Measurements from ENCODE around the gene MAP2K5.

MAP2K5 gene

DNA sequence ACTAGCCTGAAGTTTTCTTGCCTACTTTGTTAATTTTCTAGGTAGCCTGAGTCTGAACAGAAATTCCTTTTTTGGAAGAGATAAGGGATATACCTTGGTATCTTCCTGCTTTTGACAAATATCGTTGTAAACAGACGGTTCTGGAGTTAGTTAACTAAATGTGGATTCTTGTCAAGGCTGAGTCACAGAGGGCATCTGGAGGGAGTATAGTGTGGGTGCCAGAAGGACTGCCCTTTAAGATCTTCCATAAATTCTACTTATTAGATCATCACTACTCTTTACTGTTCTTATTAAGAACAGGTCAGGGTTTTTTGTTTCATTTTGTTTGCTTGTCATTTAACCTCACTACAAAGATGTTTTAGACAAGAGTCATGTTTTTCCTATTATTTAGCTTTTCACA, 157.5 kb downstream of the MAP2K5 start:
- TF ChIP-seq CTCF (IDR thresholded peaks at IDR 0.05; ENCODE audit: insufficient read depth, low read length, poor library complexity, severe bottlenecking), result no peak
- no peak for DNase-seq (ENCODE audit: extremely low read depth, insufficient read length)
- H3K27me3 ChIP-seq (replicated peaks; ENCODE audit: control insufficient read depth, insufficient read depth, low read length), result no peaks in the 10 kb centered on the region

DNA sequence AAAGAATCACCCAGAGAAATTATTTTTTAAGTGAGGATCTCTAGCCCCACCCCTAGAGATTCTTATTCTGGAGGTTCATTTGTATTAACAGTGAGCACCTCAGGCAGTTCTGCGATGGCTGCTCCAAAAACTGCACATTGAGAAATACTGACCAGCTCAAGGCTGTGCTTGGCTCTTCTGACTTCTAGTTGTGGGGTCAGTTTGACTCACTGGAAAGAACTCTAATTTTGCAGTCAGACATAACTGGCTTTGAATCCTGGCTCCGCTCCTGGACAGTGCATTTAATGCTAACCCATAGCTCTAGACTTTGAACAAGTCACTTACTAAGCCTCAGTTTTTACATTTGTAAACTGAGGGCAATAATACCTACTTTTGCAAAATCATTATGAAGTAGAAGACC, 159.2 kb downstream of the MAP2K5 start:
- Histone ChIP-seq H3K27me3 (replicated peaks; ENCODE audit: control insufficient read depth, insufficient read depth, low read length) (no peaks in the 10 kb centered on the region), H3K4me3 (replicated peaks; ENCODE audit: low read depth, low read length) (no peak overlapping the region), H3K36me3 (ENCODE audit: control insufficient read depth, insufficient read depth, low read length) (no peaks in the 10 kb centered on the region)
- no peak for DNase-seq (ENCODE audit: extremely low read depth, insufficient read length)
- no peak for TF ChIP-seq CTCF (IDR thresholded peaks at IDR 0.05; ENCODE audit: insufficient read depth, low read length, poor library complexity, severe bottlenecking)

More for the DNA sequence above, 157.5 kb downstream of the MAP2K5 start:
- Histone ChIP-seq H3K36me3 (ENCODE audit: control insufficient read depth, insufficient read depth, low read length) (no peaks in the 10 kb centered on the region), H3K4me3 (replicated peaks; ENCODE audit: low read depth, low read length) (no peak overlapping the region)

DNA sequence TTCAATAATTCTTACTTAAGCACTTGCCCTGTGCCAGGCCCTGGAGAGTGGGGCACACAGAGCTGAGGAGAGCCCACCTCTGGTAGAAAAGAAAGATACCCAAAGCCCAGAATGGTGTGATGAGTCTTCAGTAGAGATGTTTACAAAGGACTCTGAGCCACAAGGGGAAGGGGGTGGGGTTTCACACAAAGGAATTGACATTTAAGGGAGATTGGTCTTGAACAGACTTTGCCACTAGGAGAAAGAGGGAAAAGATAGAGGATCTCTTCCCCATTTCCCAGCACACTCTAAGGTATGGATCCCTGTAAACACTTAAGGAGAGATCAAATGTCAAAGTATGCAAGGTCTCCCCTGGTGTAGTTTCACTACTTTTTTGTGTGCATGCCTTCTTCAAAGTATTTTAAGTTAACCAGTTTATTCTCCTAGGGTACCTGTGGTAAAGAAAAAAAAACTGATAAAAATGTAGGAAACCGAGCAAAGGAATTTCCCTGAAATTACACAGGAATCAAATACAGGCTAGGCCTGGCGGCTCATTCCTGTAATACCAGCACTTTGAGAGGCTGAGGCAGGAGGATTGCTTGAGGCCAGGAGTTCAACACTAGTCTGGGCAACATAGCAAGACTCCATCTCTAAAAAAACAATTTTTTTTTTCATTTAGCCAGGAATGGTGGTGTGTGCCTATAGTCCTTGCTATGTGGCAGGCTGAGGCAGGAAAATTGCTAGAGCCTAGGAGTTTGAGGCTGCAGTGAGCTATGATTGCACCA, 165.2 kb downstream of the MAP2K5 start:
- H3K36me3 ChIP-seq (ENCODE audit: control insufficient read depth, insufficient read depth, low read length), result no peaks in the 10 kb centered on the region; the same call in 1 of the 2 replicates
- TF ChIP-seq CTCF (IDR thresholded peaks at IDR 0.05; ENCODE audit: insufficient read depth, low read length, poor library complexity, severe bottlenecking), result no peak
- H3K4me3 ChIP-seq (replicated peaks; ENCODE audit: low read depth, low read length), result no peak overlapping the region
- no peak for DNase-seq (ENCODE audit: extremely low read depth, insufficient read length)
- H3K27me3 ChIP-seq (replicated peaks; ENCODE audit: control insufficient read depth, insufficient read depth, low read length), result no peaks in the 10 kb centered on the region

- H3K27me3 ChIP-seq (replicated peaks; ENCODE audit: control insufficient read depth, insufficient read depth, low read length), result no peaks in the 10 kb centered on the region
- no peak overlapping the region for H3K4me3 ChIP-seq (replicated peaks; ENCODE audit: low read depth, low read length)
- H3K36me3 ChIP-seq (ENCODE audit: control insufficient read depth, insufficient read depth, low read length), result no peaks in the 10 kb centered on the region; the same call in 1 of the 2 replicates
- no peak for DNase-seq (ENCODE audit: extremely low read depth, insufficient read length)
- TF ChIP-seq CTCF (IDR thresholded peaks at IDR 0.05; ENCODE audit: insufficient read depth, low read length, poor library complexity, severe bottlenecking), result no peak
Measured at GRCh38 chr15:67708500-67708899, 166.0 kb downstream of the MAP2K5 start.

DNA sequence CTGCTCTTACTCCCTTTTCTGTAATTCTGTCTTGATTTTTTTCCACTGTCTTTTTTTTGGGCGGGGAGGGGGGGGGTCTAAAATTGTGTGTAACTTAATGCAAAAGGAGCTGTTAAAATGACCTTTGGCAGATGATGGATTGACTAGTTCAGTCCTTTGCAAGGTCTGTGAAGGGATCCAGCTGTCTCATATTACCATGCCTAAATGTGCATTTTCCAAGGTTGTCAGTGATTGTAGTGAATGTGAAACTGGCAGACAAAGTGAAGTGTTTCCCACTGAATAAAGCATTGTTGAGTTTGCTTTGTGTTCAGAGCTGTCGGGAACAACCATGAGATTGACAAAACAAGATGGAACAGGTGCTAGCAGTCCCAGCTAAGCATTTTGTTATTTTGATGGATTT, 172.7 kb downstream of the MAP2K5 start:
- no peaks in the 10 kb centered on the region for H3K27me3 ChIP-seq (replicated peaks; ENCODE audit: control insufficient read depth, insufficient read depth, low read length)
- DNase-seq (ENCODE audit: extremely low read depth, insufficient read length), result no peak
- TF ChIP-seq CTCF (IDR thresholded peaks at IDR 0.05; ENCODE audit: insufficient read depth, low read length, poor library complexity, severe bottlenecking), result no peak
- no peak overlapping the region for H3K4me3 ChIP-seq (replicated peaks; ENCODE audit: low read depth, low read length)
- no peaks in the 10 kb centered on the region for H3K36me3 ChIP-seq (ENCODE audit: control insufficient read depth, insufficient read depth, low read length)
